SH-SY5Y (cell line): Measurements from ENCODE around the gene CCDC102B.

Experiments used
- GATA2 ChIP-seq: IDR thresholded peaks from 2 replicates; pipeline ENCODE4 v1.6.1; 2011; ENCODE audit warnings: mild to moderate bottlenecking, low read depth, low read length
- GATA3 ChIP-seq: IDR thresholded peaks from 2 replicates; pipeline ENCODE4 v1.6.1; 2011; ENCODE audit warnings: low read depth, mild to moderate bottlenecking, low read length, moderate library complexity

GRCh38 chr18:68865021-68865420, 67.1 kb downstream of the CCDC102B start:
- no peak for TF ChIP-seq GATA2
- no peak for TF ChIP-seq GATA3
